GM12891 (cell line): ENCODE results near the gene TBC1D4.

Experiments used
- POLR2A ChIP-seq: IDR thresholded peaks from 2 replicates; pipeline ENCODE4 v1.6.1; 2011; ENCODE audit warnings: low read depth, low read length, control low read depth
- POLR2AphosphoS5 ChIP-seq: IDR thresholded peaks from 2 replicates; pipeline ENCODE4 v1.6.1; 2011; ENCODE audit warnings: low read depth, low read length, control low read depth
- SPI1 ChIP-seq: IDR thresholded peaks from 2 replicates; pipeline ENCODE4 v1.6.1; 2011; ENCODE audit warnings: low read depth, low read length, control low read depth
- TAF1 ChIP-seq: IDR thresholded peaks from 2 replicates; pipeline ENCODE4 v1.6.1; 2011; ENCODE audit warnings: low read depth, low read length, control low read depth

DNA sequence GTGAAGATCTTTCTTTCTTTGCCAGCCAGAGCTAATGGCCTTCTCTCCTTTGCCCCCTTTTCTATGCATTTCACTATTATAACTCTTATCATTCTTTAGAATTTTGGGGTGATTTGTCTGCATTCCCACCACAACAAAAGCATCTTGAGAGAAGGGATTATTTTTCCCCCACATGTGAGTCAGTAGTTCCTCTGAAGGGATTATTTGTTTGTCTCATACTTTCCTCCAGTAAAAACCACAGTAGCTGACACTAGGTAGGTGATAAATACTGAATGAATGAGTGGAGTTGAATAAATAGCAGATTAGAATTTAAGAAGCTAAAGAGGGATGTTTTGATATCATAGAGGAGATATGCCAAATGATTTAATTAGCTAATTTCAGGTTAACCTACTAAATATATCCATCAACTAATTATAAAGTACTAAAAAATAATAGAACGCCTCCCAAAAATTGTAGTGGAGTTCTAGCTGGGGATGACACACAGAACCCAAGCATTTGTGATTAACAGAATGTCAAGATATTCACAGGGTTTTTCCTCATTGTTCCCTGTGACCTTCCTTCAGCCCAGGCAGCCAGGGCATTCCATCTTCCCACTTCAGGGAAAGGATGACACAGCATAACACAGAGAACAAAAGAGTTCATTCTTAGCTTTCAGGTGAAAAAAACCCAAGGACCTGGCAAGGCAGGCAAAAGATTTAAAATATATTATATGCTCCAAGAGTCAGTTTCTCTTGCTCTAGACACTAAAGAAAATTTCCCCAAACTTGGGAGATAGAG, 3.5 kb upstream of the TBC1D4 start:
- TF ChIP-seq POLR2A, result no peak
- no peak for TF ChIP-seq TAF1
- TF ChIP-seq POLR2AphosphoS5, result no peak
- TF ChIP-seq SPI1, result no peak
